Fibroblast of mammary gland (primary cell): ENCODE measurements around the gene ANKDD1B.
A peak's percentile ranks its signal among the peaks of the same experiment; 100 is the strongest.
"Not testable (repeated sequence)": the region's sequence is repeated elsewhere in the genome, so short reads cannot be mapped to it uniquely, and the experiment has no call there.

Experiments used
- DNase-seq: peaks from one replicate; pipeline ENCODE4 v3.0.0-alpha.2; 2010; ENCODE audit warnings: low read depth
- H3K4me3 ChIP-seq: 2 replicates; pipeline ENCODE4 v1.5.1; 2011; ENCODE audit warnings: low read depth, mild to moderate bottlenecking, low read length, moderate library complexity; ENCODE audit not compliant: control insufficient read depth
- CTCF ChIP-seq: conservative IDR thresholded peaks from 2 replicates; pipeline ENCODE4 v1.5.1; 2011; ENCODE audit warnings: low read depth, low read length, inconsistent platforms; ENCODE audit not compliant: control insufficient read depth, insufficient read depth

Gene ANKDD1B

GRCh38 chr5:75584641-75585040 lies 26.6 kb upstream of the ANKDD1B start:
- peak; percentile 12 for TF ChIP-seq CTCF
- no peak for DNase-seq
- H3K4me3 ChIP-seq, result no peak overlapping the region

DNA sequence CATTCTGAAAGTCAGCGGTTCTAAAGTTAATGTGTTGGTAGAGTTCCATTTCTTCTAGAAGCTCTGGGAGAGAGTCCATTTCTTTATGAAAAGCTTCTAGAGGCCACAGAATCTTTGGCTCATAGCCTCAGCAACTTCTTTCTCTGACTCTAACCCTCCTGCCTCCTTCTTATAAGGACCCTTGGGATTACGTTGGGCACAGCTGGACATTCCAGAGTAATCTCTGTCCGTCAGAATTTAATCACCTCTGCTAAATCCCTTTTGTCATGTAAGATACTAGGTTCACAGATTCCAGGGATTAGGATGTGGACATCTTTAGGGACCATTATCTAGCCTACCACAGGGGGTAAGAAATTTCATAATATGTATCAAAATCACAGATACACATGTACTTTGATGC lies 22.6 kb upstream of the ANKDD1B start:
- DNase-seq, result peak; percentile 12
- TF ChIP-seq CTCF, result no peak
- H3K4me3 ChIP-seq, result no peak overlapping the region

GRCh38 chr5:75600535-75600934 lies 10.7 kb upstream of the ANKDD1B start:
- no peak for DNase-seq
- H3K4me3 ChIP-seq, result no peak overlapping the region
- TF ChIP-seq CTCF, result no peak

GRCh38 chr5:75601567-75601966 lies 9.7 kb upstream of the ANKDD1B start:
- no peak for TF ChIP-seq CTCF

DNA sequence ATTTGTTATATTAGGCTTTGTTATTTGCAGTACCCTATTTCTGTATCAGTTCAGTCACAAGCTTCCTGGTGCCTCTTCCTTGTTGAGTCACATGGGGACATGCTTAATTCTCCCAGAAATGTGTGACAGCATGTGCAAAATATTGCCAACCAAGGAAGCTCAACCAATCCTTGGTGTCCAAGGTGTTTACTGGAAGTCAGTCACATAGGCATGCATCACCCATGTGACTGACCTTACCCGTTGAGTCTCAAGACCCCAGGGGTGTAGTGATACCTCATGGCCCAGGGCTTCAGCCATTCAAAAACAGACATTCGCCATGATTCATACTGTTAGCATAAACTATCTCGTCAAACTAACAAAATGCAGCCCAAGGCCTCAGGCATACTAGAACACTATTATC lies 9.3 kb upstream of the ANKDD1B start:
- peak; percentile 7 for DNase-seq
- TF ChIP-seq CTCF, result no peak
- no peak overlapping the region for H3K4me3 ChIP-seq

More at GRCh38 chr5:75601567-75601966, 9.7 kb upstream of the ANKDD1B start:
- no peak for DNase-seq
- H3K4me3 ChIP-seq, result no peak overlapping the region

- DNase-seq, result no peak
- H3K4me3 ChIP-seq, result no peak overlapping the region
- TF ChIP-seq CTCF, result no peak
These were observed 7.9 kb upstream of the ANKDD1B start for GRCh38 chr5:75603371-75603770.

DNA sequence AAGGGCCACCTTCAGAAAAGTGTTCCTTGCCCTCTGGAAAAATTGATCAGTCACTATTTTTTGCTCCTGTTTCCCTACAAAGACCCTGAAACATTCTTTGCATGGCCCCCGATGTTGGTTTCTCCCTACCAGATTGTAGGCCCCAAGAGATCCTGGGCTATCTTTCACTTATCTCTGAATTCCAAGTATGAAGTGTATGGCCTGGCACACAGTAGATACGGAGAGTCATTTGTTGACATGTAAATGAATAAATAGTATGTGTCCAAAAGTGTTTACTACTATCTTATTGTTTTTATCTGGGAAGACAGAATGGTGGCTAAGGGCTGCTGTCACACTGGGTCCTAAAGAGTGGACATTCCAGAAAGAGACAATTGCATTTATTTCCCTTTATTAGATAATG lies 7.4 kb upstream of the ANKDD1B start:
- no peak overlapping the region for H3K4me3 ChIP-seq
- no peak for TF ChIP-seq CTCF
- no peak for DNase-seq

- not testable (repeated sequence) for DNase-seq, H3K4me3 ChIP-seq
These were observed 3.9 kb upstream of the ANKDD1B start for GRCh38 chr5:75607341-75607740.
